Activated T-cell treated with anti-CD3 and anti-CD28 coated beads, Interleukin-2, amount 50 U/mL, for 72 hours (primary cell): ENCODE data around the gene PRKG1. TPM values are rescaled to one million over a fixed set of nuclear protein-coding genes. Genes with fewer than 3 reads are reported as not detected.

Experiments
- ATAC-seq, 2 donors: fragments of 150-1000 bp; cut with Tn5 transposase; replicated peaks in 1 of 2; 2 replicates each; pipeline ENCODE4 v1.10.0; 2021; ENCODE audit warnings: moderate library complexity in 2 of 2, mild to moderate bottlenecking in 1 of 2
- DNase-seq, 2 donors: peaks; one replicate each; pipeline ENCODE4 v3.0.0; 2021 to 2022; ENCODE audit warnings: mixed read lengths in 1 of 2
- H3K27ac Mint-ChIP-seq: one replicate; pipeline ENCODE4 v1.8.0; 2022; ENCODE audit warnings: mild to moderate bottlenecking, moderate library complexity, mixed read lengths
- H3K27me3 Mint-ChIP-seq: one replicate; pipeline ENCODE4 v1.8.0; 2022; ENCODE audit warnings: low read depth, mixed read lengths
- H3K36me3 Mint-ChIP-seq, 2 donors: one replicate each; pipeline ENCODE4 v1.8.0; 2022; ENCODE audit warnings: mixed read lengths in 2 of 2, mild to moderate bottlenecking in 1 of 2; ENCODE audit not compliant: insufficient read depth in 2 of 2
- H3K4me1 Mint-ChIP-seq: one replicate; pipeline ENCODE4 v1.8.0; 2022; ENCODE audit warnings: low read depth, mixed read lengths
- H3K4me3 Mint-ChIP-seq, 2 donors: one replicate each; pipeline ENCODE4 v1.8.0; 2022; ENCODE audit warnings: mild to moderate bottlenecking in 2 of 2, mixed read lengths in 2 of 2, moderate library complexity in 2 of 2
- H3K9me3 Mint-ChIP-seq, 2 donors: one replicate each; pipeline ENCODE4 v1.8.0; 2022; ENCODE audit warnings: mixed read lengths in 2 of 2
- total RNA-seq, 2 donors: library from RNA; stranded (reverse); gene quantifications; one replicate each; pipeline ENCODE4 v1.2.3, GENCODE V29; 2022

Gene PRKG1
- total RNA-seq, 2 donors from 2014 or later = not detected

DNA sequence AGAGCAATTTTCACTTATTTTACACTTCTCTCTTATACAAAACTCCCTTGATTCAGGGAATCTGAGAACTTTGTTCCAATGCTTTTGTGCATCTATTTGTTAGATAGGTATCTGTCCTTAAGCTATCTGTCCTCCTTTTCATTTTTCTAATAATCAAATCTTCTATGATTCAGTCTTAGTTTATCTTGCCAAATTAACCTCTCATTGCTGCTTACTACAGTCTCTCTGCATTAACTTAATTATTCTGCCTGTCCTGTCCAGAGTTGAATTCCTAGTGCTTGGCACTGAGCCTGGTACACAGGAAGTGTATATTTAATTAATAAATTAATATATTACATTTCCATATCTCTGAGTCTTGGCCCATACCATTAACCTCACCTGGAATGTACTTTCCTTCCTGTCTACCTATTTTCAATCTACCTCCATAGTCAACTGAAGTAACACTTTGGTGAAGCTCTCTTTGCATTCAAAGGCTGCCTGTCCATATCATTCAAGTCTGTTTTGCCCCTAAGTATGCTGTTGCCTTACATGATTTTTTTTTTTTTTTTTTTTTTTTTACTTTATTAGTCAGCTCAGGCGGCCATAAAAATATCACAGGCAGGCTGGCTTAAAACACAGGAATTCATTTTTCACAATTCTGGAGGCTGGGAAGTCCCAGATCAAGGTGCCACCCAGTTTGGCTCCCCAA lies 691.1 kb downstream of the PRKG1 start:
- DNase-seq = no peak
- H3K36me3 Mint-ChIP-seq = peaks cover 0 to 2% of the 10 kb centered on the region in 2 donors
- no peak for ATAC-seq
- H3K27me3 Mint-ChIP-seq = peaks cover 27% of the 10 kb centered on the region
- H3K9me3 Mint-ChIP-seq = peaks cover 0 to 6% of the 10 kb centered on the region in 2 donors
- no peaks in the 10 kb centered on the region for H3K4me1 Mint-ChIP-seq
- no peak overlapping the region for H3K27ac Mint-ChIP-seq
- H3K4me3 Mint-ChIP-seq = no peak overlapping the region

- Mint-ChIP-seq H3K36me3 (peaks cover 0 to 2% of the 10 kb centered on the region in 2 donors), H3K4me3 (no peak overlapping the region), H3K27ac (no peak overlapping the region), H3K9me3 (peaks cover 0 to 6% of the 10 kb centered on the region in 2 donors), H3K27me3 (peaks cover 23% of the 10 kb centered on the region), H3K4me1 (no peaks in the 10 kb centered on the region)
- no peak for DNase-seq
- ATAC-seq = no peak
These were observed 692.3 kb downstream of the PRKG1 start for GRCh38 chr10:51766423-51767102.

DNA sequence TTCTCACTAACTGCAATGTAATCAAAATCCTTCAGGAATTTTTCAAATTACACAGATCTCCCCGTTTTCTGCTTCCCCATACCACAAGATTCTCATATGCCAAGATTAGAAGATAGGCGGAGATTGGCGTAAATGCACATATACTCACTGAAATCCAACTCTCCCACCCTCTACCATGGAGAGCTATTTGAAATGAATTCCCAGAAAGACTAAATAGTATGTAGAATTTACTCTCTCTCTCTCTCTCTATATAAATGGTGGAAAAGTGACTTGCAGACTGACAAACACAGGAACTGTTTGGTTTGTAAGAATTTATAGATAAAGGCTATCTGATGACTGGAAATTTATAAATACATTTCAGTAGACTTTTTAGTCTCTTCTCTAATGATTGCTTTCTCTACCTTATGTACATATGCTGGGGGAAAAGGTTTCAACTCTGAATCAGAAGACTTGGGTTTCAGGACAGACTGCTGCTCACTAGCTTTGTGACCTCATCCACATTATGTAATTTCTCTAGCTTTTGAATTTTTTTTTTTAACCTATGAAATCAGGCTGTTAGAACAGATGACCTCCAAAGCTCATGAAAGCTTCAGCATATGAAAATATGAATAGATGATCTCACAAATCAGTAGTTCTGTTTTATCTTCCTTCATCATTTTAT lies 692.9 kb downstream of the PRKG1 start:
- peaks cover 0 to 6% of the 10 kb centered on the region in 2 donors for H3K9me3 Mint-ChIP-seq
- H3K27ac Mint-ChIP-seq = no peak overlapping the region
- peaks cover 23% of the 10 kb centered on the region for H3K27me3 Mint-ChIP-seq
- peaks cover 0 to 2% of the 10 kb centered on the region in 2 donors for H3K36me3 Mint-ChIP-seq
- no peaks in the 10 kb centered on the region for H3K4me1 Mint-ChIP-seq
- ATAC-seq = no peak
- no peak overlapping the region for H3K4me3 Mint-ChIP-seq
- DNase-seq = no peak

DNA sequence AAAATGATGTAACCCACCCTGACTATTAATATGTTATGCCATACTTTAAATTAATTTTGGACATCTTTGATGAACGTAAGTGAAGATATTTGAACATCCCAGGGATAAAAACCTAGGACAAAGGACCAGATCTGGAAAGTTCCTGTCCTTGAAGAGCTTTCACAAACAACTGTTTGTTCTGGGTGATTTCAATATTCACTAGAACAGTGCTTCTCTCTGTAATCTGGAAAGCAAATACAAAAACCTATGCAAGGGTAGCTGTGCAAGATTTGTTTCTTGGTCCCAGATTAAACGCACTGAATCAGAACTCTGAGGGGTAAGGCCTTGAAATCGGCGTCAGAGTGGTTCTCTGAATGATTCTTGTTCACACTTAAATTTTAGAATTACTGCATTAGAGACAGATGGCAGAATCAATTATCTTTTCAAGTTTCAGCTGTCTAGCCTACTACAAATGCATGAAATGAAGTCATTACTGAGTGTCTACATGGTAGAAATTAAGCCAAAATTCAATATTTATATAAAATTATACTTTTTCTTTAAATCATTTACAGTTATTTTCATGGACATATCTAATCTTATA lies 694.7 kb downstream of the PRKG1 start:
- Mint-ChIP-seq H3K9me3 (peaks cover 0 to 6% of the 10 kb centered on the region in 2 donors), H3K4me1 (no peaks in the 10 kb centered on the region), H3K36me3 (peaks cover 0 to 2% of the 10 kb centered on the region in 2 donors), H3K27ac (no peak overlapping the region), H3K4me3 (no peak overlapping the region), H3K27me3 (peaks cover 23% of the 10 kb centered on the region)
- ATAC-seq (no peak), DNase-seq (no peak)

GRCh38 chr10:51770709-51771108 lies 696.4 kb downstream of the PRKG1 start:
- no peak for DNase-seq
- no peak for ATAC-seq
- peaks cover 0 to 6% of the 10 kb centered on the region in 2 donors for H3K9me3 Mint-ChIP-seq
- peaks cover 0 to 2% of the 10 kb centered on the region in 2 donors for H3K36me3 Mint-ChIP-seq
- H3K4me3 Mint-ChIP-seq = no peak overlapping the region
- H3K27me3 Mint-ChIP-seq = peaks cover 18% of the 10 kb centered on the region
- no peaks in the 10 kb centered on the region for H3K4me1 Mint-ChIP-seq
- H3K27ac Mint-ChIP-seq = no peak overlapping the region

GRCh38 chr10:51772387-51772786 lies 698.1 kb downstream of the PRKG1 start:
- Mint-ChIP-seq H3K4me3 (no peak overlapping the region), H3K4me1 (no peaks in the 10 kb centered on the region), H3K36me3 (no peaks in the 10 kb centered on the region), H3K27me3 (peaks cover 9% of the 10 kb centered on the region), H3K27ac (no peak overlapping the region), H3K9me3 (no peaks in the 10 kb centered on the region)
- no peak for ATAC-seq
- no peak for DNase-seq

GRCh38 chr10:51773681-51774080 lies 699.4 kb downstream of the PRKG1 start:
- DNase-seq = no peak
- peak in 1 of 2 donors; percentile 91 for ATAC-seq
- peaks cover 4% of the 10 kb centered on the region for H3K27me3 Mint-ChIP-seq
- no peaks in the 10 kb centered on the region for H3K36me3 Mint-ChIP-seq
- H3K9me3 Mint-ChIP-seq = no peaks in the 10 kb centered on the region
- H3K4me1 Mint-ChIP-seq = no peaks in the 10 kb centered on the region
- peak overlapping the region in 1 of 2 donors; percentile 59 for H3K4me3 Mint-ChIP-seq
- H3K27ac Mint-ChIP-seq = peak overlapping the region; percentile 25

- ATAC-seq (no peak), DNase-seq (no peak)
- H3K27ac Mint-ChIP-seq = no peak overlapping the region
- no peaks in the 10 kb centered on the region for H3K36me3 Mint-ChIP-seq
- no peak overlapping the region for H3K4me3 Mint-ChIP-seq
- H3K4me1 Mint-ChIP-seq = no peaks in the 10 kb centered on the region
- no peaks in the 10 kb centered on the region for H3K9me3 Mint-ChIP-seq
- peaks cover 7% of the 10 kb centered on the region for H3K27me3 Mint-ChIP-seq
These were observed 709.7 kb downstream of the PRKG1 start for GRCh38 chr10:51783941-51784340.

DNA sequence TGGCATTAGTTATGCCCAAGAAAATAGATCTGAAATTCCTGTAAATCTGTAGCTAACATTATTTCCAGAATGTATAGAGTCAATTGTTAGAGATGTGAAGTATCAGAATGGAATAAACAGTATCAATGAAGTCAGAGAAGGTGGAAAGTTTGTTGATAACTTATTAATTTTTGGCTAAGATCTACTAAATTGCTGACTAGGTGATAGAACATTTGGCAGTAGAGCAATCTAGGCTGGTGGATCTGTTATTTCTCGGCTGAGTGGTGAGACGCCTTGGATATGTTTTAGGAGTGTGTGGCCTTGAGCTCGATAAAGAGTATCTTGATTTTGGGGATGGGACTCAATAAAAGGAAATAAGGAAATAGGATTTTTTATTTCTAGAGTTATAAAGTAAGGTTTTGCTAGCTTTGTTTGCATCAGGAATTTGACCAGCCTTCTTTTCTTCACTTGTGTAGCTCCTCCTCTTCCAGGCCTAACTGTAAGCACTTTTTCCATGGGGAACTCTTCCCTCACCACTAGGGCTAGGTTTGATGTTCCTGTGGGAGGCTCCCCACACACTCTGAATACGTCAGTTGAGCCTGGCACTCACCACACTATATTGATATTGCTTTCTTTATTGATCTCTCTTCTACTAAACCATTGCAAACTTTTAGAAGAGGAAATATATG lies 711.9 kb downstream of the PRKG1 start:
- ATAC-seq (no peak), DNase-seq (no peak)
- Mint-ChIP-seq H3K27ac (no peak overlapping the region), H3K36me3 (peaks cover 0 to 2% of the 10 kb centered on the region in 2 donors), H3K4me3 (no peak overlapping the region), H3K4me1 (no peaks in the 10 kb centered on the region), H3K9me3 (peaks cover 0 to 2% of the 10 kb centered on the region in 2 donors), H3K27me3 (peaks cover 7% of the 10 kb centered on the region)

DNA sequence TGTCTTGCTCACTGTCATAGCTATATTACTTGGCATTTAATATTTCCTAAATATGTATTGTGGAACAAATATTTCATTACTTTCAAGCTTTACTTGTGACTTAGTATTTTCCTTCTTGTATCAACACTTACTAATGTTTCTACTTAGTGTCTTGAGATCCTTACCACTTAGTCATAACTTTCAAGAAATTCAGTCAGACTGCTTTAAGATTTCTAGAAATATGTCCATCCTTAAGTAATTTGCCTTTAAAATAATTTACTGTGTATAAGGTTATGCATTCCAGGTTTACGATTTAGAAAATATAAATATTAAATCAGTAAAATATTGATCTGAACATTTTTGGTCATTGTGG lies 712.4 kb downstream of the PRKG1 start:
- no peak overlapping the region for H3K27ac Mint-ChIP-seq
- peaks cover 0 to 3% of the 10 kb centered on the region in 2 donors for H3K36me3 Mint-ChIP-seq
- peaks cover 7% of the 10 kb centered on the region for H3K27me3 Mint-ChIP-seq
- peaks cover 2 to 3% of the 10 kb centered on the region in 2 donors for H3K9me3 Mint-ChIP-seq
- ATAC-seq = no peak
- DNase-seq = no peak
- no peaks in the 10 kb centered on the region for H3K4me1 Mint-ChIP-seq
- no peak overlapping the region for H3K4me3 Mint-ChIP-seq

- no peak for DNase-seq
- Mint-ChIP-seq H3K36me3 (peaks cover 4 to 6% of the 10 kb centered on the region in 2 donors), H3K4me3 (no peak overlapping the region), H3K4me1 (no peaks in the 10 kb centered on the region), H3K27ac (no peak overlapping the region), H3K27me3 (peaks cover 7% of the 10 kb centered on the region), H3K9me3 (peaks cover 4 to 11% of the 10 kb centered on the region in 2 donors)
- ATAC-seq = no peak
These were observed 714.0 kb downstream of the PRKG1 start for GRCh38 chr10:51788273-51788672.

DNA sequence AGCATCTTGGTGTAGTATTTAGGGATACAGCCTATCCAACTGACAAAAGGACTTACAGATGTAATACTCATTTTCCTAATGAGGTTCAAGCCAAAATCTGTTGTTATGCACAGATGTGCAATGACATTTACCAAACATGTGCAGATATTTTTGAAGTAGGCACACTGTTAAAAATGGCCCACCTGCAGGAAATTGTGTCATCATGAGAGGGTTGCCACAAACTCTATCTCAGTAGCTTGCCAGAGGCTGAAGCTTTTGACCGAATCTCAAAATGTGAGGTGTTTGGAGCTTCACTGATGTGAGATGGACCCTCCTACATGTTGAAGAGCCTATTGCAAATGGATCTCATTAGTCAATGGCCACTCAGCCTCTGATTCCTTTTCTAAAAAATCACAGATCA lies 714.8 kb downstream of the PRKG1 start:
- Mint-ChIP-seq H3K4me3 (no peak overlapping the region), H3K9me3 (peaks cover 5 to 12% of the 10 kb centered on the region in 2 donors)

More for the DNA sequence above, 714.8 kb downstream of the PRKG1 start:
- no peak overlapping the region for H3K27ac Mint-ChIP-seq
- H3K27me3 Mint-ChIP-seq = peaks cover 7% of the 10 kb centered on the region
- H3K4me1 Mint-ChIP-seq = no peaks in the 10 kb centered on the region
- no peak for DNase-seq
- no peak for ATAC-seq
- peaks cover 5 to 6% of the 10 kb centered on the region in 2 donors for H3K36me3 Mint-ChIP-seq
